GM19240 (cell line): ENCODE data around the gene NABP1.

Experiments
- DNase-seq: peaks from one replicate; pipeline ENCODE4 v3.0.0; 2011; ENCODE audit warnings: low spot score; ENCODE audit not compliant: insufficient read length

The NABP1 gene

DNA sequence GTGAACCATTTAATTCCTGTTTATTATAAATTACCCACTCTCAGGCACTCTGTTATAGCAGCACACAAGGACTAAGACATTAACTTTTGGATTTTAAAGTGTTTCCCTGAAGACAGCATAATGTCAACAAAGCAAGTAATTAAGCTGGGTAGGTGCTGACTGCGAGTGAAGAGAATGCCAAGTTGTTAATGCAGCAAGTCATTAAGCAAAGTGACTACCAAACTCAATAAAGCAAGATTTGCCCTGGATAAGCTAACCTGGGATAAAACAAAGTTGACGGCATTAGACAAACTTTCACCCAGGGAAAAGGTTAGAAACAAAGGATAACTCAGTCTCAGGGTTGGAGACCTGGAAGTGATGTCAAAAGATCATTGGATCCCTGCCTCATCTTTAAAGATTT lies 28.4 kb upstream of the NABP1 start:
- no peak for DNase-seq

DNA sequence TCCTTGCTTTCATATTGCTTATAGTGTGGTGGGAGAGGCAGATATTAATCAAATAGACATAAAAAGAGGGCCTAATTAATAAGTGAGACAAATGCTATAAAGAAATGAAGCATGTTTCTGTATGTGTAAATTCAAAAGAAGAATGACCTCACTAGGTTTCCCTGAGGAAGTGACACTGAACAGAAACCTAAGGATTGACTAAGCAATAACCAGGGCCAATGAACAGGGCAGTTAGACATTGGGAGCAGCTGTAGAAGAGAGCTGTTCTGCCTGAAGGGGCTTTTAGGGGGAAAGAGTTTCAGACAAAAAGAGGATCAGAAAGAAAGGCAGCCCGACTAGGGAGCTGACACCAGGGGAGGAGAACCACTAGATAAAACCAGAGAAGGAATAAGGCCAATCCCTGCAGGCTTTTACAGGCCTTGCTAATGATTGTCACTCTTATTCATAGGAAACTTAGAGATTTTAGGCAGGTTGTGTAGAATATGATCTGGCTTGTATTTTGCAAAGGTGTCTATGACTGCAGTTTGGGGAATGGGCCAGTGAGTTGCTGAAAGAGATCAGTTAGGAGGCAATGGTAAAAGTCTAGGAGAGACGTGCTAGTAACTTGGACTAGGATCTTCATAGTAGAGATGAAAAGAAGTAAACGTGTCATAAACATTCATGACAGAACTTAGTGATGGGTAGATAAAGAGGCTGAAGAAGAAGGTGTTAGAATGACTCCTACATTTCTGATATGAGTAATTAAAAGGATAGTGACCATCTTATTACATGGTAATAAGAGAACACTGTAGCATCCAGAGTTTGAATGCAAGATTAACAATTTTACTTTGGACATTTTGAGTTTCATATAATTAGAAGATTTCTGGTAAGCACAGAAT lies 26.8 kb upstream of the NABP1 start:
- DNase-seq: peak; percentile 39

DNA sequence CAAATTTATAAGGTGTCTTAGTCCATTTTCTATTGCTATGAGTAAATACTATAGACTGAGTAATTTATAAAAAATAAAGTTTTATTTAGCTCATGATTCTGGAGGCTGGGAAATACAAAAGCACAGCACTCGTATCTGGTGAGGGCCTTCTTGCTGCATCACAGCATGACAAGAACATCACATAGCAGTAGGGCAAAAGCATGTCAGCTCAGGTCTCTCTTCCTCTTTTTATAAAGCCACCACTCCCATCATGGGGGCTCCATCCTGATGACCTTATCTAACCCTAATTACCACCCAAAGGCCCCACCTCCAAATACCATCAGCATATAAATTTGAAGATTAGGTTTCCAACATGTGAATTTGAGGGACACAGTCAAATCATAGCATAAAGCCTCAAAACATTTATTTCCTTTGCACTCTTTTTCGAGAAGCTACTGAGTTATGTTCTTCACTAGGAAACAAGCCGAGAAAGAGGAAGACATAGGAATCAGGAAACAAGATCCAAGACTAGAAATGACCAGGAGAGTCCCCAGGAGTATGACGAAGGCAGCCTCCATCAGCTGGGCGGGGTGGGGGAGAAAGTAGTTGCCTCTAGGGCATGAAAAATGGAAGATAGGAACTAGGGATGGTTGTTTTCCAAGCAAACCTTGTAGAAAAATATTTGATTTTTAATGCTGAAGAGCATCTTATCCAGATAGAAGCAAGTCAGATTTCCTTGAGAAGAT lies 24.1 kb upstream of the NABP1 start:
- no peak for DNase-seq

DNA sequence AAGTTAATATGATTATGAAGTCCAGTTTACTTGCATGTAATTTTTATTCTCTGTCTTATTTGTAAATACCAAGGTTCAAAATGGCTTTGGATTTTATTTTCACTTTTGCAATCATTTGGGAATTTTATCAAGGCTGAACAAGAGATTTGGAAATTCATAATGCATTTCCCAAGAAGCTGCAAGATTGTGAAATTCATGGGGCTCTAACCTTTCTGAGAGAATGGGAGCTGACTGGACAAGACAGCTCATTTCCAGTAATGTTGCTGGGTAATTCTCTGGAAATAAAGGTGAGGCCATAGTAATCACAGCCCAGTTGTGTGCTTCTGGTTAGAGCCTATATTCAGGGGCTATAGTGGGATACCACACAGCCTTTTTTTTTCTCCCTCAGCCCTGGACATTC lies 21.5 kb upstream of the NABP1 start:
- no peak for DNase-seq

DNA sequence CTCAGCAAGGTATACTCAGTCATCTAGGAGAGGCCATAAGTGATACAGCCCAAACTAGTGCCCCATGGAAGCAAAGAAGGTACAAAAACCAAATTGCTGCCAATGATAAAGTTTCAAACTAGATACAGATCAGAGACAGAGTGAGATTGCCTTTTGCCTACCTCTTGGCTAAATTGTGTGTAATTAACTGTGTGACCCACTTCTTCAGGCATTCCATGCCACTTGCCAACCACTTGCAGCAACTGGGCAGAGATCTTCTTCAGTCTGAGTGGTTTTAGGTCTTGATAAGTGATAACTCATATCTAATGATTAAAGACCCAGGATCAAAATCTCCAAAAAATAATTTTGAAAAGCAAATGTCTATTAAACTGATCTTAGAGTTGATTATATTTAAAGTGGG lies 21.1 kb upstream of the NABP1 start:
- DNase-seq: no peak

DNA sequence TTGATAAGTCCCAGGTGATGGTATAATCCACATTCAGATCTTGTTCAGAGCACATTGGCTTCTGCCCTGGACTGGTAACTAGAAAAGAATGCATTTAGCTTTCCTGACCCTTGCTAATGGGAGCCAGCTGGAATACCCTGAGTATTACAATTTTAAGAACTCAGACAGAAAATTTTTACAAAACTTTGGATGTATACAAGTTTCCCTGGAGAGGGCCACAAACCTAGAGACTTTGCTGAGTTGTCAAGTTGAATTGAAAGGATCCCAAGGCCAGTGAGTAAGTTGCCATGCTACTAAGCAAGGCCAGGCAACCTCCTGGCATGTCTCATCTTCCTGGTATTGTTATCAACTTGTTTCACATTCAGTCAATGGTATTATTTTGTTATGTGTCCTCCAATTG lies 20.0 kb upstream of the NABP1 start:
- DNase-seq: no peak

DNA sequence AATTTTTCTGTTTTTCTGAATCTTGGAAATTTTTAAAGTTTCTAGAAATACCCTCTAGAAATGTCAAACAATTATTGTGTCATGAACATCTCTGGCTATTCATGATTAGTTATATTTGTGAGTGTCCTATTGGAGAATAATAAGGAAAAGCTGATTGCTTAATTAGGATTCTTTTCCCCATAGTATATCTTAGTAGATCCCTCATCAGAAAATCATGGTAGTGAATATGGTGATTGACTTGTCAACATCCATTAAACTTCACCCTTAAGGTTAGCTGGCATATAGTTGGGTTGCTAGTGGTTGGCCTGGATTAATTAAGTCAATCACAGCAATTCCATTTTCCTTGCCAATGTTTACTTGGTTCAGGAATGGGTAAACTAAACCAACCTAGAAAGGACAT lies 18.7 kb upstream of the NABP1 start:
- DNase-seq: no peak

DNA sequence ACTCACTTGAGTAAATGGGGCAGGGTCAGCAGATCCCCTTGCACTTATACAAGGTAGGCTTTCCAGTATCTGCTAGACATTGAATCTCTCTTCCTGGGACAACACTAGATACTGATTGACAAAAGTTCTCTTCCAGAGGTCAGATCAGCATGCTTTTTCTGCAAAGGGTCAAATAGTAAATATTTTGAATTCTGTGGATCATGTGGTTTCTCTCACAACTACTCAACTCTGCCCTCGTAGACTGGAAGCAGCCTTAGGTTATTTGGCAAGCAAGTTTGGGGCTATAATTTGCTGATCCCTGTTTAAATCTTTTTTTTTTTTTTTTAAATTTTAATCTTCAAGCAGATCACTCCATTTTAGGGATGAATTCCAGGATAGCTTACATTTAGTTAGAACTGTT lies 17.4 kb upstream of the NABP1 start:
- no peak for DNase-seq

DNA sequence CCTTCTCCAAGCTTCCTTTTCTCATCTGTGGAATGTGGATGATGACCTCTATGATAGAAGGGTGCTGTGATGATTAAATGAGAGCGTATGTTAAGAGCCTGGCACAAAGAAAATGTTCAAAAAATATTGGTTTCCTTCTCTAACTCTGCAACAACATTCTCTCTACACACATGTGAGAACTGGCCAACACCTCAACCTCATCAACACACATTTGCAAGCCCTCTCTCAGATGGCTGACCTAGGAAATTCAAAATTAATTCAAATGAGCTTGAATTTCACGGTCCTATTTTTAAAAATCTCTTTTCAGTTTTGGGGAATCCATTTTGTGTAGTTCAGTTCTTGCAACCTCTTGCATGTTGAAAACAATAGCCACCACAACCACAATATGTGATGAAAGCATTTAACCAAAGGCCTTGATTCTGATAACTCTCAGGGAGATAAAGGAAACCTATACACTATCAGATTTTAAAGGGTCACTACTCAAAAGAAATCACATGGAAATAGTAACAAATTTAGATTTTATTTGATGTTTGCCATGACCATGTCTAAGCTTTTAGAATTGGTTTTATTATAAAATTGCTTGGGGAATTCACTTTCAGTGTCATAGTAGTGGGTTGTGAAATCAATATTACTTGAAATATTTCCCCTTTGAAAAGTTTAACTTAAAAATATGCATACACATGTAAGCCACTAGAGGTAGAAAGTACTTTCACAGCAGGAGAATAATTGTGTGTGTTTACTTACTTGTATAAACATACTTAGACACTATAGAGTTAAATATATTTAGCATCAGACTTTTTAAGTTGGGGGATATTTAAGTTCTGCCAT lies 16.6 kb upstream of the NABP1 start:
- no peak for DNase-seq

DNA sequence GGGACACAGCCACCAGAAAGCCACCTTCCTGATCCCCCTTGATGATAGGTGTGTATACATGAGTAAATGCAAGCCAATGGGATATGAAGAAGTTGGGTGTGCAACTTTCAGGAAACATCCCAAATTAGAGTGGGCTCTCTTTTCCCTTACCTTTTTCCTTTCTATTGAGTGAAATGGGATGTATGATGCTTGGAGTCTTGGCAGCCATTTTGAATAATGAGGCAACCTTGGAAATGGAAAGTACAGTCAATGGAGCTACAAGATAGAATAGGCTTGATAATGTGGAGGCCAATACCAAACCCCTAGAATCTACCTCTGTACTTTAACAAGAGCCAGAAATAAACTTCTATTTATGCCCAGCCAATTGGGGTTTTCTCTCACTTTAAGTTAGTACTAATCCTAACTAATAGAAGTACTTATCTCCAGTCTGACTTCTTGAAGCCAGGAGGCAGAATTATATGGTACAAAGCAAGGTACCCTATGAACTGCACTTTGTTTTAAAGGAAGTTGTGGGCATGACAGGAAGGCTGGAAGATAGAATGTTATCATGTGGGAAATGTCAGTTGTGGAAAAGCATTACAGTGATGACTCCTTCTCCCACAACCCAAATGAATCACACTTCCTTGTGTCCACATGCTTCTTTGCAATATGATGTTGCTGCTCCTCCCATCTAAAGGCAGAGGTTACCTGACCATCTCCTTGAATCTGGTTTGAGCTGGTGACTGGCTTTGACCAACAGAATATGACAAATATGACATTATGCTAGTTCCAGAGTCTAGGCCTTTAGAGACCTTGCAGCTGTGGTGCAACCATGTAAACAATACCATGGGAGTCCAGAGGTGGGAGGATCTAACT lies 12.9 kb upstream of the NABP1 start:
- DNase-seq: no peak

DNA sequence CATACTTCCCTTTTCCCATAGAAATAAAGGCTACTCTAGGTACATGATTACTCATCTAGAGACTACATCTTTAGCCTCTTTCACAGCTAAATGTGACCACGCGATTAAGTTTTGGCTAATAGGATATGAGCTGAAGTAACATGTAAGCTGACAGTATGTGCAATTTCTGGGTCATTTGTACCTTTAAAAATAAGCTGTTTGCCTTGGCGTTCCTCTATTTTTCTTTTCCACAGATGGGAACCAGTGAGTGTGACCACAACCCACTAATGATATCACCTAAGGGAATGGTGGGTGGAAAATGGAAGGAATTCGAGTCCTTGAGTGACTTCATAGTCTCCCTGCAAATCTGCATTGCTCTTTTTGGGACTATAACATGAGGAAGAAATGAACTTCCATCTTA lies 11.7 kb upstream of the NABP1 start:
- DNase-seq: no peak

DNA sequence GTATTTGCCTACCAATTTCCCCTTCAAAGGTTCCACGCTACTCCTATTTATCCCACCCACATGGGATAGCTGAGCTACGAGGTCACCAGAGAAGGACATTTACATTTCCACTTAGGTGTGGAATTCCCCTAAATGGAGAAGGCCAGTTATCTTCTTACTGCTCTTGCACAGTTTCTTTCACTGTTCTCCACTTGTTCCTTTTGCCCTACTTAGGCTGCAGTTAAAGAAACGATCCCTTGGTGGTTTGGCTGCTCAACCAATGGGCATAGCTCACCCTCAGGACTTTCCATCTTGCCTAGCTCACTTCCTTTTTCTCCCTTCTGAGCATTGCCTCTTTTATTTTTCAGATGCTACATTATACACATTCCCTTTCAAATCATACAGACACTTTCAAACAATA lies 11.2 kb upstream of the NABP1 start:
- no peak for DNase-seq

DNA sequence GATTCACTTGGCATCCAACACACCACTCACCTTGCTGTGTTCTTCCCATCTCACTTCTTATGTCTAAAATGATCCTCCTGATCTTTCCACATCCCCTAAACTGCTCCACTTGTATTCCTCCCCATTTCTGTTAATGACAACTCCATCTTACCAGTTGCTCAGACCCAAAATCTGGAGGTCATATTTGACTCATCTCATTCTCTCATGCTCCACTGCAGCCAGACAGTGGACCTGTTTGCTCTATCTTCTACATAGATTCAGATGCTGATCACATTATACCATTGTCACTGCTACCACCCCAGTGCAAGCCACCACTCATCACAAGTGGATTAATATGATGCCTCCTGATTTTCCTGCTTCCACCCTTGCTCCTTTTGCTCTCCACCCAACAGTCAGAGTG lies 7.9 kb upstream of the NABP1 start:
- no peak for DNase-seq

DNA sequence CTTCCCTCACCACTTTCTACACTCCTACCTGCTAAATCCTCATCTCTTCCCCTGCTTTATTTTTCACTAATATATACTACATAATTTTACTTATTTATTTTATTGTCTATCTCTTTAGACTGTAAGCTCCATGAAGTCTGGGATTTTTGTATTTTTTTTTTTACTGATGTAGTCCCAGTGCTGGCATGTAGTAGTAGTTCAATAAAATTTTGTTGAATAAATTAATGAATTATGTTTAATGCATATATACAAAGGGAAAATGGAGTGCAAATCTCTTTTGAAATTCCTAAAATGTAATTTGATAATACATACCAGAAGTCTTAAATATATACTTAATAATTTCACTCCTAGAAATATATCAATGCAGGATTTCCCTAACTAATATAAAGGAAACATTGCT lies 7.1 kb upstream of the NABP1 start:
- DNase-seq: no peak

DNA sequence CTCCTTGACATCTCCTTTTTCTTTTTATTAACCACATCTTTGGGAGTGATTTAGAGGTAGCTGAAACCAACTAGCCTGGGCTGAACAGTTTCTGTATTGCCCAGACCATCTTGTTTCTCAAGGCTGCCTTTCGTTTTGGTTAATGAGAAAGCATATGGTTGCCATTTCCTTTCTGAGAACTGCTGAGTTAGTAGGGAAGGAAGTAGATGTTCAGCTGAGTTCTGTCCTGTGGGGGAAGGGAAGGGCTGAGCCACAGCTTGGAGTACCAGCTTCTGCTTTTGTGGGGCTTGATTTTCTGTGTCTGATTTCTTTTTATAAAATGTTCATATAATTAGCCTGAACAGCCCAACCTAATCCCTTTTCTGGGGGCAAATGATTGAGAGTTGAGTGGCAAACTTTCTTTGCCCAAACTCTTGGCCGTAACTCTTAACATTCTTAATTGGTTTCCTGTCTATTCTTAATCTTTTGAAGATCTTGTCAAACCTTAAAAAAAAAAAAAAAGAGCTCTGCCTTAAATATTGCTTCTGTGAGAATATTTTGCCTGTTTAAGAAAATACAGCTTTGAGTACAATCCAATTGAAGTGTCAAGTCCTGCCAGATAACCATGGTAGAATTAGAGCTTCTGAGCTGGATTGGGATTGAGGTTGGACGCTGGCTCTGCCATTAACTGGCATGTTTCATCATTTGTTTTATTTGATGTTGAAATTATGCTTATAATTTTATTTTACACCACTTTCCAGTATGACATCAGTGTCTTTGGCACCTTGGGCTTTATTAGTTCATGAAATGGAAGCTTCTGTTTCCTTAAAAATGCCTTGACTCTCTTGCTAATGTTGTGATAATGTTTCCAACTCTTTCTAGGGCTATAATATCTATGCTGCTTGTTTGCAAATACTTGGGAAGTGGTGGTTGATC lies 1.9 kb upstream of the NABP1 start:
- no peak for DNase-seq

DNA sequence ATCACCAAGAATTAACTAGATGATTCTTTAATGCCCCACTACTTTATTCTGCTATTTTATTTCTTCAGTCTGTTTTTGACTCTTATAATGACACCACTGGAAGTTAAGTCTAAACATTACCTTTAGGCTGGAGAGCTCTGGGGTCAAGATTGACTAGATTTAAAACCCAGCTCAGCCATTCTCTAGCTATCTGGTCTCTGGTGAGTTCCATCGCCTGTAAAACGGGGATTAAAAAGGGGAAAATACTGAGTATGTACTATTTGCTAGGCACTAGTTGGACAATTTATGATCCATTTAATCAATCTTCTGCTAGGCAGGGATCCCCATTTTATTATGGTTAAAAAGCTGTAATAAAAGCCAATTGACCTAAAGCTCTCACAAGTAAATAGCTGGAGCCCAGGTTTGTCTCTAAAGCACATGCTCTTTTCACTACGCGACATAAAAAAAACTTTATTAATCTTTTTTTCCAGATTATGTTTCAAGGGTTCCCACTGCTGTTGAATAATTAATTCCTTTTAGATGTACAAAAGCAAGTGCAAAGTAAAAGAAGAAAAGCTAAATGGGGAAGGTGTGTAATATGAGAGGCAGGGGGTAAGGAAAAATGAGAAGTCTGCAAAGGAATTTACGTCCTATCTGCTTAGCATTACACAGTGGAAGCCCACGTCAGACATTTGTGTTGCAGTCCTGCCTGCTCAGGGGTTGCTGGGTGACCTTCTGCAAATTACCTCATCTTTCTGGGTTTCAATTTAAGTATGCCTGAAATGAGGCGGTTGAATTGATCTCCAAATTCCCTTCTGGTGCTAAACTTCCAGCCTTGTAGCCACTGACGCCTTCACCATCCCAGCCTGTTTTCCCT lies 918 bp upstream of the NABP1 start:
- DNase-seq: no peak

DNA sequence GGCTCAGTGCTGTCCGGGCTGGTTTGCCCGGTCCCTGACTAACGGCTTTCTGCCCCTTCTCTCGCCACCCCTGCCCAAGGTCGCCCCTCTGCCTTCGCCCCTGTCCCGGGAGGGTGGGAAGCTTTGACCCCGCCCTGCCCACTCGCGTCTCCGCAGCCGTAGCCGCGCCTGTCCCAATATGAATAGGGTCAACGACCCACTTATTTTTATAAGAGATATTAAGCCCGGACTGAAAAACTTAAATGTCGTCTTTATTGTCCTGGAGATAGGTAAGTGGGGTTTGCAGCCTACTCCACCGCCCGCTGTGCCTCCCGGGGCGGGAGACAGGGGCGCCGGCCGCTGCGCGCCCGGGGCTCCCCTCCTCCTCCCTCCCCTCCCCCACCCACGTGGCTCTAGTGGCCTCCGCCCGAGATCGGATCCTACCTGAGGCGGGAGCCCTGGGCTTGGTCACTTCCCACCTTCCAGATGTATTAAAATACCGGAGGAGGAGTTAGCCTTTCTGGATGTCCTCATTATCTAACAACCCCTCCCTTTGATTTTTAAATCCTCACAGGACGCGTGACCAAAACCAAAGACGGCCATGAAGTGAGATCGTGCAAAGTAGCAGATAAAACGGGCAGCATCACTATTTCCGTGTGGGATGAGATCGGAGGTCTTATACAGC lies 633 bp downstream of the NABP1 start:
- no peak for DNase-seq

DNA sequence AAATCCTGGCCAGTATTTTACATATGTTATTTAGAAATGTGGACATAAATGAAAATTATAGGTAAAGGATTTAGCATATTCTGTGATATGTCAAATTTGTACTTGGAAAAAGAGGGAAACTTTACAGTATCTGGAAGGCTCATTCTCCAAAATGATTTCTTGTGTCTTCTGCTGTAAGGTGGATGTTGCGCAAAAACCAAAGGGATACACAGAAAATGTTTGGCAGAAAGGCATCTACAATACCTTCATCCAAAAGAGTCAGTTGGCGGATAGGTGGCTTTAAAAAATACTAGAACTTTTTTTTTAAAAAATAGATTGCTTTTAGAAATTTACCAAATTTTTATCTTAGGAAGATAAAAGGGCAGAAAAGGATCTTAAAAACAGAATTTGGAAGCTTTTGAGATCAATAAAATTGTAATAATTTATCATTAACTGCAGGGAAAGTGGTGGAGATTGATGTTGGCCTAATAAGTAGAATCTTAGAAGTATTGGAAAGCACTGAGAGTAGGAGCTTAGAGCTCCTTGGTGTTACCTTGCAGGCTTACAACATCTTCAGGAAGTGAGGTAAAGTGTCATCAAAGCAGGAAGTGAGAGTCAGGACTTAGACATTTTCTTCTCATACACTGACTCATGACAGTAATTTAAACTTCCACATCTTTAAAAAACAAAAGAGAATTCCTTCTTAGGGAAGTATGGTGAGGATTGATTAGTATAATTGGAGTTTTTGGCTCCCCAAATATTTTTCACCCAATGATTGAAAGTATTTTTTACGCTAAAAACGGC lies 2.1 kb downstream of the NABP1 start:
- no peak for DNase-seq
